ENCODE data around the gene NAALADL2.

GRCh38 chr3:175009295-175009694 is 150.2 kb downstream of the NAALADL2 start:
- TF ChIP-seq, protein P1, sequence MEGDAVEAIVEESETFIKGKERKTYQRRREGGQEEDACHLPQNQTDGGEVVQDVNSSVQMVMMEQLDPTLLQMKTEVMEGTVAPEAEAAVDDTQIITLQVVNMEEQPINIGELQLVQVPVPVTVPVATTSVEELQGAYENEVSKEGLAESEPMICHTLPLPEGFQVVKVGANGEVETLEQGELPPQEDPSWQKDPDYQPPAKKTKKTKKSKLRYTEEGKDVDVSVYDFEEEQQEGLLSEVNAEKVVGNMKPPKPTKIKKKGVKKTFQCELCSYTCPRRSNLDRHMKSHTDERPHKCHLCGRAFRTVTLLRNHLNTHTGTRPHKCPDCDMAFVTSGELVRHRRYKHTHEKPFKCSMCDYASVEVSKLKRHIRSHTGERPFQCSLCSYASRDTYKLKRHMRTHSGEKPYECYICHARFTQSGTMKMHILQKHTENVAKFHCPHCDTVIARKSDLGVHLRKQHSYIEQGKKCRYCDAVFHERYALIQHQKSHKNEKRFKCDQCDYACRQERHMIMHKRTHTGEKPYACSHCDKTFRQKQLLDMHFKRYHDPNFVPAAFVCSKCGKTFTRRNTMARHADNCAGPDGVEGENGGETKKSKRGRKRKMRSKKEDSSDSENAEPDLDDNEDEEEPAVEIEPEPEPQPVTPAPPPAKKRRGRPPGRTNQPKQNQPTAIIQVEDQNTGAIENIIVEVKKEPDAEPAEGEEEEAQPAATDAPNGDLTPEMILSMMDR (IDR thresholded peaks at IDR 0.05 in 4 of 5, conservative IDR thresholded peaks at IDR 0.05 in 1 of 5) = no peak
- TF ChIP-seq POLR2A (IDR thresholded peaks at IDR 0.05) = no peak

Measured in gastrocnemius medialis (tissue), 4 donors.